Measurements from ENCODE around the gene PDZD4. TPM values are rescaled to one million over a fixed set of nuclear protein-coding genes. Genes with fewer than 3 reads are reported as not detected.

PDZD4 gene
- total and polyA plus RNA-seq, 9 of the 15 experiments (the other 6 are each of a cell fraction or from before 2014, with no cell fraction given): 0.05 to 0.38 (median 0.07) TPM; not detected in 5

- TF ChIP-seq PRDM10 (IDR thresholded peaks at IDR 0.05; ENCODE audit: partially characterized antibody) (no peak), SMAD4 (CRISPR knock-in tag; conservative IDR thresholded peaks at IDR 0.05) (no peak), CHD1 (IDR thresholded peaks at IDR 0.05; ENCODE audit: low read length) (no peak), IFI16 (CRISPR knock-in tag; IDR thresholded peaks at IDR 0.05) (no peak), NFE2 (IDR thresholded peaks at IDR 0.05; ENCODE audit: low read depth) (no peak), EP300 (IDR thresholded peaks at IDR 0.05; ENCODE audit: low read length) (no peak), ZNF609 (CRISPR knock-in tag; IDR thresholded peaks at IDR 0.05; ENCODE audit: borderline replicate concordance) (no peak), LEF1 (IDR thresholded peaks at IDR 0.05) (no peak)
Observed at GRCh38 chrX:153829549-153829798, 870 bp downstream of the PDZD4 start (continued).

Measured in K562 (cell line).